ENCODE measurements around the gene TTLL8.

TTLL8 gene

DNA sequence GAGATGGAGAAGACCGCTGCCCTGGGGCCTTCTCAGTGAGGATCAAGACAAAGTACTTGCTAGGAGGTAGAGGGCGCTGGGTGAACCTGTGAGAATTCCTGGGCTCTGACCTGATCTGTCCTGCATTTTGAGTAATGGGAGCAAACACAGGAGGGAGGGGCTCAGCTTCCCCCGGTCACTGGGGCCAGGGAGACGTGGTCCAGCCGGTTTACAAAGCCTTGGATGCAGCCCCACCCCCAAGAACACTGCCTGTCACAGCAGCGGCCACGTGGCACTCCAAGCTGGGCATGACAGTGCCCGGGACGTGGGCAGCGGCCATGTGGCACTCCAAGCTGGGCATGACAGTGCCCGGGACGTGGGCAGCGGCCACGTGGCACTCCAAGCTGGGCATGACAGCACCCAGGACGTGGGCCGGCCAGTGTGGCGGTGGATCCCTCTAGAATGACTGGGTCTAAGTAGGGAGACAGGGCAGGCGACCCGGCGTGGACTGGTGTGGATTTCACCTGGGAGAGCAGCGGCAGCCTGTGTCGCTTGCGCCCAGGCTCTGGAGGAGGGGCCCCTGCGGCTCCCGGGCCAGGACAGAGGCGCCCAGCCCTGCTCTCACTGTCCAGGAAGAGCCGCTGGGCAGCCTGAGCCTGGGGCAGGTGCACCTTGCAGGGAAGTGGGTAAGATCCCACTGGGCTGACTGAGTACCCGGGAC lies 2.5 kb upstream of the TTLL8 start:
- no peak for DNase-seq

GRCh38 chr22:50059881-50060262 lies 1.8 kb upstream of the TTLL8 start:
- no peak for DNase-seq

GRCh38 chr22:50058906-50059880 lies 1.1 kb upstream of the TTLL8 start:
- DNase-seq, result no peak

GRCh38 chr22:50057278-50058060 lies 629 bp downstream of the TTLL8 start:
- no peak for DNase-seq

GRCh38 chr22:50056214-50056972 lies 1.7 kb downstream of the TTLL8 start:
- no peak for DNase-seq

DNA sequence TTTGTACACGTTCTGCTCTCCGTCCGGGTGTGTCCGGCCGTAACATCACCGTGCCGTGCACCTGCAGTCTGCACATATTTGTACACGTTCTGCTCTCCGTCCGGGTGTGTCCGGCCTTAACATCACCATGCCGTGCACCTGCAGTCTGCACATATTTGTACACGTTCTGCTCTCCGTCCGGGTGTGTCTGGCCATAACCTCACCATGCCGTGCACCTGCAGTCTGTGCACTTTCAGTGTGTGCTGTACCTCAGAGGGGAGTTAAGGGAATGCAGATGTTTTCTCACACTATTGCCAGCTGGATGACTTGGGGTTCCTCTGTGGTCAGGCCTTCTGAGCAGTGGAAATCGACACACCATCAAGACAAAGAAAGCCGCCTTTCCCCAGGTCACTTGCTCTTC lies 4.2 kb downstream of the TTLL8 start:
- no peak for DNase-seq

GRCh38 chr22:50051930-50052329 lies 6.2 kb downstream of the TTLL8 start:
- DNase-seq, result no peak

- DNase-seq, result no peak
These were observed 8.6 kb downstream of the TTLL8 start for GRCh38 chr22:50049299-50050195.

DNA sequence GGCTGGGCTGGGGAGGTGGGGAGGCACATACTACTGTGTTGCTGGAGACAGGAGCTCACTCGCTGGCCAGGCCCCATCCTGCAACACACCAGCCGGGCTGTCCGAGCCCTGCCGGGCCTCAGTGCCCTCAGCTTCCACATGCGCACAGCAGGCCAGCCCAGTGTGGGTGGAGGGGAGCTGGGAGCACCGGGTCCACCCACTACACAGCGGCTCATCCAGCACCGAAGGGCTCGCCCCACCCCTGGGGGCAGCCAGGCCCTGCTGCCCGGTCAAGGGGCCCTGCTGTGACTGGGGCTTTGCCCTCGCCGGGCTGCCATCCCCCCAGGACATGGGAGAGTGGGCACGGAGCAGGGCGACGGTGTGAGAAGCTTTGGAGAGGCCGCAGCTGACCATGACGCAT lies 9.3 kb downstream of the TTLL8 start:
- DNase-seq, result no peak

GRCh38 chr22:50048061-50048765 lies 9.9 kb downstream of the TTLL8 start:
- no peak for DNase-seq

GRCh38 chr22:50047346-50047745 lies 10.8 kb downstream of the TTLL8 start:
- no peak for DNase-seq

DNA sequence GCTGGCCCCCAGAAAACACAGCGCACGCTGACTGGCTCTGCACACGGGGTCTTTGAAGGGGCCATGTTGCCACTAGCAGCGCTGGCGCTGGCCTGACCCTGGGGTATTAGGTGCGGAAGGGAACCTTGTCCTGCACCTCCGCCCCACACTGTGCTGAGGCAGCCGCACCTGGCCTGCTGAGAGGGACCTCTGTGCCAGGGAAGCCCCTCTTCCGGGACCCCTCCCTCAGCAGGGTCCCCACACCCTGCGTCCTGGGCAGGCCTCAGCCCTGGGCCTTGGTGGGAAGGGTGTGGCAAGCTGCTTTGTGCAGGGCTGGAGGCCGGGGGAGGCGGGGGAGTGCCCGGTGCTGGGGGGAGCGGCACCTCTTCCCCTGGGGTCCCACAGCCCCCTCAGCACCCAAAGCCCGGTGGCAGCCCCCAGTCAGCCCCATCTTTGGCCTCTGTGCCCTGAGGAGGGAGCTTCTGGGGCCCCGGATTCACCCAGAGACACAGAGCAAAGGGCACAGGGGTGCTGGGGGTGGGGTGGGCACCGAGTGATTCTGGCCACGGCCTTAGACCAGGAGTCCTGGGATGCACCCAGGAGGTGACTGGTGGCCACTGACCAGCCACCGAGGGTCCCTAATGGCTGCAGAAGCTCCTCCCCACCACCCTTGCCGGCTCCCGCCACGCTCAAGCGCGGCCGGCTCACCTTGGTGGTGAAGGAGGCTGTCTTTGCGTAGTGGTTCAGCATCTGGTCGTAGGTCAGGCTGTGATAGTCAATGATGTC lies 11.4 kb downstream of the TTLL8 start:
- no peak for DNase-seq

DNA sequence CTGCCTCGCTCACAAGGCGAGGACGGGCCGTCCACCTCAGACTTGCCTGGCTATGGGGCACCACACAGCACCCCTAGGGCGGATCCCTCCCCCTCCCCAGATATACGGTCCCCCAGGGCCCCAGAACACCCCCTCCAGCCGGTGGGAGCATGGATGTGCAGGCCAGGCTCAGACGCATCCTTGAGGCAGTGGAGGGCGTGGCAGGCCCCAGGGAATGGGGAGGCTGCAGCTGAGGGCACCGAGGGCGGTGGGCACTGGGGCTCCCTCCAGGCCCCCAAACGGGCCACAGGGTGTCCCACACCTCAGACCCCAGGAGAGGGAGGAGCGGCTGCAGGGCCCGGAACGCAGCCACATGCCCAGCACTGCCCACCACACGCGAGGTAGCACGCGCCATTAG lies 12.1 kb downstream of the TTLL8 start:
- no peak for DNase-seq

- DNase-seq, result no peak
These were observed 12.7 kb downstream of the TTLL8 start for GRCh38 chr22:50045211-50046018.

DNA sequence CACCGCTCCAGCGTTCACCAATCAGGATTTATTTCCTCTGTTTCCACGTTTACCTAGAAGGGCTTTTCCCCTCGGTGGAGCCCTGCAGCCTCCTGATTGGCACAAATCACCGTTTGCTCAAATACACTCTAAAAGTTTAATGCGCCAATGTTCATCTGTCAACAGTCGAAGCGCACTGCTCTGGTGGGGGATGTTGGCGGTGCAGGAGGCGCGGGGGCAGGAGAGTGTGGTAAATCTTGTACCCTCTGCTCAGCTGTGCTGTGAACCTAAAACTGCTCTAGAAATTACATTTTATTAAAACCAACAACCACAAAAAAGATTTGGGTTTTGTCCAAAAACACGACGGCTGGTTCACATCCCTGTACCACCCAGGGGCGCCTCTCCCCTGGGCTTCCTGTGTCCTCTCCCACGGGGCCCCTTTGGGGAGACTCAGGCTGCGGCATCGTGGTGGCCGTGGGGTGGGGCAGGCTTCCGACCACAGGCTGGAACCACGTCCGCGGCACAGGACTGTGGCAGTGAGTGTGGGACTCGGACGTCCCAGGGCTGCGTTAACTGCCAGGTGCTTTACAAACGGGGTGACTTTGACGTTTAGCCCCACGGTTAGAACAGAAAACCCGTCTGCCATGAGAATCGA lies 13.5 kb downstream of the TTLL8 start:
- no peak for DNase-seq

DNA sequence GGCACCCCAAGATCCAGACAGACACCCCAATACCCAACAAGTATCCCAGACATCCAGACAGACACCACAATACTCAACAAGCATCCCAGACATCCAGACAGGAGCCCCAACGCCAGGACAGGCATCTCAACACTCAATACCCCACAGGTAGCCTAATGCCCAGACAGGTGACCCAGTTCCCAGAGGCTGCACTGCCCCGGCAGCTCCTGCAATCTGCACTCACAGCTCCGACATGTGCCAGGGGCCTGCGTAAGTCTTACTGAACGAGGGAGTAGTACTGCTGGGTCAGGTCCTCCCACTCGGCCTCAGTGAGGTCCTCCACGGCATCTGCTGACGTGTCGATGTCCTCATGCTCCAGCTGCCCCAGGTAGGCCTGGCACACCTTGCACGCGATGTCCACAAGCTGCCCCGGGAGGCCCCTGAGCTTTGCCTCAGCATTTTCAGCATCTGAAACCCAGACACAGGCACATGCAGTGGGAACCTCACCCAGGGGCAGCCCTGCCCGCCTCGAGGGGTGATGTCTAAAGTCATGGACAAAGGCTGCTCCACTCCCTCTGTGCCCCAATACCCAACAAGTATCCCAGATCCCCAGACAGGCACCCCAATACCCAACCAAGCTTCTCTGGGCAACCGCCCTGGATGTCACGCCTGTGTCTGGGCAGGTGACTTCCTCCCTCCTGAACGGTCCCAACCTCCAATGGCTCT lies 16.6 kb downstream of the TTLL8 start:
- DNase-seq, result peak; percentile 10

- no peak for DNase-seq
These were observed 17.4 kb downstream of the TTLL8 start for GRCh38 chr22:50040717-50041116.
